PC-3 (cell line): ENCODE data around the gene STAB2. TPM values are rescaled to one million over a fixed set of nuclear protein-coding genes. Genes with fewer than 3 reads are reported as not detected.

Source experiments
- ATAC-seq: fragments of 200-7000 bp; cut with Tn5 transposase; 2 replicates; pipeline ENCODE4 v1.9.1; 2020; ENCODE audit warnings: mild to moderate bottlenecking, moderate library complexity
- BruUV-seq: library from RNA; stranded (reverse); fragments of 400-500 nt; replicated peaks from 2 replicates; lab custom pipeline; 2021; lab: Mats Ljungman, UMichigan
- CTCF ChIA-PET: fragments of 300-600 bp; sonication (Branson Sonifier 250); formaldehyde crosslinking; loops from one replicate; lab custom pipeline; 2022; ENCODE audit warnings: antibody characterized with exemption; lab: Charles Lee
- POLR2A ChIA-PET: fragments of 300-600 bp; sonication (Branson Sonifier 250); formaldehyde crosslinking; loops from one replicate; lab custom pipeline; 2022; ENCODE audit warnings: antibody characterized with exemption; ENCODE audit not compliant: unreplicated experiment; lab: Charles Lee
- DNase-seq: peaks from one replicate; pipeline ENCODE4 v3.0.0-alpha.2; 2015
- H2AFZ ChIP-seq: fragments of 300-600 bp; sonication (generic); 2 replicates; pipeline ENCODE4 v1.6.0; 2016; ENCODE audit warnings: antibody characterized with exemption, low read length
- H3F3A ChIP-seq: fragments of 300-600 bp; sonication (generic); one replicate; pipeline ENCODE4 v1.6.0; 2017; ENCODE audit warnings: antibody characterized with exemption, low read length, control low read depth, mild to moderate bottlenecking; ENCODE audit not compliant: unreplicated experiment
- H3K27ac ChIP-seq: fragments of 300-600 bp; sonication (generic); 2 replicates; pipeline ENCODE4 v1.5.1; 2016; ENCODE audit warnings: mild to moderate bottlenecking, low read length
- H3K27me3 ChIP-seq: fragments of 300-600 bp; sonication (generic); 2 replicates; pipeline ENCODE4 v1.6.1; 2016; ENCODE audit warnings: low read length, mixed read lengths
- H3K36me3 ChIP-seq: fragments of 300-600 bp; sonication (generic); 2 replicates; pipeline ENCODE4 v1.6.1; 2016; ENCODE audit warnings: low read depth, mixed run types, low read length, mixed read lengths
- H3K4me1 ChIP-seq: fragments of 300-600 bp; sonication (generic); 2 replicates; pipeline ENCODE4 v1.5.1; 2016; ENCODE audit warnings: low read length; ENCODE audit not compliant: insufficient read depth
- H3K4me2 ChIP-seq: fragments of 300-600 bp; sonication (generic); 2 replicates; pipeline ENCODE4 v1.6.0; 2016; ENCODE audit warnings: low read length
- H3K4me3 ChIP-seq: fragments of 300-600 bp; sonication (generic); 2 replicates; pipeline ENCODE4 v1.5.1; 2016; ENCODE audit warnings: mild to moderate bottlenecking, low read length, mixed read lengths
- H3K79me2 ChIP-seq: fragments of 300-600 bp; sonication (generic); 2 replicates; pipeline ENCODE4 v1.6.1; 2017; ENCODE audit warnings: low read length, mixed read lengths
- H3K9ac ChIP-seq: fragments of 300-600 bp; sonication (generic); 2 replicates; pipeline ENCODE4 v1.6.0; 2016; ENCODE audit warnings: mild to moderate bottlenecking, low read length
- H3K9me2 ChIP-seq: fragments of 300-600 bp; sonication (generic); replicated peaks from 2 replicates; pipeline ENCODE4 v1.6.1; 2016; ENCODE audit warnings: mixed run types, low read length, mixed read lengths
- H3K9me3 ChIP-seq: fragments of 300-600 bp; sonication (generic); 2 replicates; pipeline ENCODE4 v1.6.1; 2016; ENCODE audit warnings: low read length, mixed read lengths
- H4K20me1 ChIP-seq: fragments of 300-600 bp; sonication (generic); 2 replicates; pipeline ENCODE4 v1.6.1; 2016; ENCODE audit warnings: low read length, mixed read lengths
- EZH2 ChIP-seq: fragments of 300-600 bp; sonication (generic); IDR thresholded peaks from one replicate; pipeline ENCODE4 v1.6.1; 2017; ENCODE audit warnings: antibody characterized with exemption, mild to moderate bottlenecking, low read length; ENCODE audit not compliant: unreplicated experiment
- EZH2phosphoT487 ChIP-seq: fragments of 300-600 bp; sonication (generic); IDR thresholded peaks from 2 replicates; pipeline ENCODE4 v1.6.1; 2018; ENCODE audit warnings: mild to moderate bottlenecking, antibody characterized with exemption, low read length, borderline replicate concordance
- intact Hi-C: fragments of 100-400 bp; cut with micrococcal nuclease; formaldehyde crosslinking; loops from 2 replicates; pipeline ENCODE4 v1.9.0; 2023
- total RNA-seq: library from RNA; depleted of rRNA; stranded (reverse); fragments of >200 nt; gene quantifications from 2 replicates; pipeline ENCODE4 v1.2.3, GENCODE V29; 2014
- TF ChIP-seq, protein P1 (sequence below): fragments of 300-600 bp; sonication (generic); conservative IDR thresholded peaks from 2 replicates; pipeline ENCODE4 v1.5.1; 2017; ENCODE audit warnings: antibody characterized with exemption, low read depth, mild to moderate bottlenecking, low read length

The STAB2 gene
- total RNA-seq, 1 experiment from 2014 or later: not detected

- Histone ChIP-seq H4K20me1 (no peaks in the 10 kb centered on the region), H3K4me2 (no peak overlapping the region), H2AFZ (no peak overlapping the region), H3K79me2 (no peaks in the 10 kb centered on the region), H3K4me1 (peaks cover 5% of the 10 kb centered on the region; the same call in 1 of the 2 replicates), H3K9me3 (no peaks in the 10 kb centered on the region), H3K9me2 (no peaks in the 10 kb centered on the region), H3K36me3 (no peaks in the 10 kb centered on the region), H3K27me3 (peaks cover 40% of the 10 kb centered on the region), H3K4me3 (no peak overlapping the region), H3K9ac (no peak overlapping the region), H3K27ac (no peak overlapping the region), H3F3A (no peaks in the 10 kb centered on the region)
- ATAC-seq (peak; percentile 45), DNase-seq (peak; percentile 37)
- no peak for TF ChIP-seq EZH2
- ChIA-PET CTCF (no interaction called here), POLR2A (no interaction called here)
- intact Hi-C loops: no loop called here
- no TSS peak for BruUV-seq
Measured at GRCh38 chr12:103677341-103677740, 90.3 kb downstream of the STAB2 start.

GRCh38 chr12:103677905-103678304 lies 90.8 kb downstream of the STAB2 start:
- Histone ChIP-seq H3K9ac (no peak overlapping the region), H3K9me2 (no peaks in the 10 kb centered on the region), H3K4me1 (peaks cover under 1% of the 10 kb centered on the region; the same call in 1 of the 2 replicates), H3K27ac (no peak overlapping the region), H3K27me3 (peaks cover 41% of the 10 kb centered on the region), H3K36me3 (no peaks in the 10 kb centered on the region), H3F3A (no peaks in the 10 kb centered on the region), H2AFZ (no peak overlapping the region), H3K79me2 (no peaks in the 10 kb centered on the region), H3K4me3 (no peak overlapping the region), H3K4me2 (no peak overlapping the region), H3K9me3 (no peaks in the 10 kb centered on the region), H4K20me1 (no peaks in the 10 kb centered on the region)
- DNase-seq (no peak), ATAC-seq (no peak)
- BruUV-seq: no TSS peak
- intact Hi-C loops: no loop called here
- ChIA-PET CTCF (no interaction called here), POLR2A (no interaction called here)
- TF ChIP-seq EZH2phosphoT487 (no peak), EZH2 (no peak)
- TF ChIP-seq, protein P1, sequence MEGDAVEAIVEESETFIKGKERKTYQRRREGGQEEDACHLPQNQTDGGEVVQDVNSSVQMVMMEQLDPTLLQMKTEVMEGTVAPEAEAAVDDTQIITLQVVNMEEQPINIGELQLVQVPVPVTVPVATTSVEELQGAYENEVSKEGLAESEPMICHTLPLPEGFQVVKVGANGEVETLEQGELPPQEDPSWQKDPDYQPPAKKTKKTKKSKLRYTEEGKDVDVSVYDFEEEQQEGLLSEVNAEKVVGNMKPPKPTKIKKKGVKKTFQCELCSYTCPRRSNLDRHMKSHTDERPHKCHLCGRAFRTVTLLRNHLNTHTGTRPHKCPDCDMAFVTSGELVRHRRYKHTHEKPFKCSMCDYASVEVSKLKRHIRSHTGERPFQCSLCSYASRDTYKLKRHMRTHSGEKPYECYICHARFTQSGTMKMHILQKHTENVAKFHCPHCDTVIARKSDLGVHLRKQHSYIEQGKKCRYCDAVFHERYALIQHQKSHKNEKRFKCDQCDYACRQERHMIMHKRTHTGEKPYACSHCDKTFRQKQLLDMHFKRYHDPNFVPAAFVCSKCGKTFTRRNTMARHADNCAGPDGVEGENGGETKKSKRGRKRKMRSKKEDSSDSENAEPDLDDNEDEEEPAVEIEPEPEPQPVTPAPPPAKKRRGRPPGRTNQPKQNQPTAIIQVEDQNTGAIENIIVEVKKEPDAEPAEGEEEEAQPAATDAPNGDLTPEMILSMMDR: no peak

DNA sequence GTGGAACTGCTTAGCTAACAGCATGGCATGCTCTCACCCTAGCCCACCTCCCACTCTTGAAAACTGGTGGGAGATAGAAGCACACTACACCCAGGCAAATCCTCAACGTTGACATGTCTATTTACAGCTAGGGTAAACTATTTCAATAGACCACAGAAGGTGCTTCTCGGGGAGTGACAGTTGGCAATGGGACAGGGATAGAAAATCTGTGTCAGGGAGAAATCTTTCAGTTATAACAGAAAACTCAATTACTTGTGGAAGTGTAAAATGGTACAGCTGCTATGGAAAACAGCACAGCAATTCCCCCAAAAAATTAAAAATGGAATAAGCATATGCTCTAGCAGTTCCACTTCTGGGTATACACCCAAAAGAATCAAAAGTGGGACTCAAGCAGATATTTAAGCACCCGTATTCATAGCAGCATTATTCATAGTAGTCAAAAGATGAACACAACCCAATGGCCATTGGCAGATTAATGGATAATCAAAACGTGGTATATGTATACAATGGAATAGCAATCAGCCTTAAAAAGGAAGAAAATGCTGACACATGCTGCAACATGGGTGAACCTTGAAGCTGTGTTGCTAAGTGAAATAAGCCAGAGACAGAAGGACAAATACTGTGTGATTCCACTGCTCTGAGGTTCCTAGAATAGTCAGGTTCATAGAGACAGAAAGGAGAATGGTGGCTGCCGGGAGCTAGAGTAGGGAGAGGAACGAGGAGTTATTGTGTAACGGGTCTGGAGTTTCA lies 92.5 kb downstream of the STAB2 start:
- Histone ChIP-seq H3K36me3 (no peaks in the 10 kb centered on the region), H3K9me3 (no peaks in the 10 kb centered on the region), H3K27me3 (peaks cover 56% of the 10 kb centered on the region), H3F3A (no peaks in the 10 kb centered on the region), H3K27ac (no peak overlapping the region), H3K4me1 (no peaks in the 10 kb centered on the region), H3K9me2 (no peaks in the 10 kb centered on the region), H3K4me2 (no peak overlapping the region), H3K9ac (no peak overlapping the region), H2AFZ (no peak overlapping the region), H4K20me1 (no peaks in the 10 kb centered on the region), H3K79me2 (no peaks in the 10 kb centered on the region), H3K4me3 (no peak overlapping the region)
- intact Hi-C loops: no loop called here
- no TSS peak for BruUV-seq
- TF ChIP-seq EZH2phosphoT487 (no peak), EZH2 (no peak)
- TF ChIP-seq, protein P1: no peak
- DNase-seq (no peak), ATAC-seq (no peak)
- POLR2A ChIA-PET: no interaction called here
- CTCF ChIA-PET: no interaction called here
